ENCODE data around the gene PRR14. TPM values are rescaled to one million over a fixed set of nuclear protein-coding genes. Genes with fewer than 3 reads are reported as not detected.

The PRR14 gene
- total and polyA plus RNA-seq, 4 donors = 16.0 to 63.2 (median 52.5) TPM

- H3K9me3 ChIP-seq (ENCODE audit: control insufficient read depth in 4 of 4, insufficient read depth in 3 of 4, low read length in 3 of 4) = no peaks in the 10 kb centered on the region
- DNase-seq (no peak), ATAC-seq (ENCODE audit: insufficient read depth, low FRiP score) (no peak)
- WGBS, 2 donors = 85 to 87% methylated on average over 8 of the region's 8 CpGs
- no peaks in the 10 kb centered on the region for H3K27me3 ChIP-seq (ENCODE audit: control insufficient read depth in 3 of 3, insufficient read depth in 3 of 3, low read length in 2 of 3)
- H3K9ac ChIP-seq (ENCODE audit: insufficient read depth in 1 of 2, low read length in 2 of 2) = no peak overlapping the region
- peaks cover 8 to 66% (median 44%) of the 10 kb centered on the region in 4 donors for H3K36me3 ChIP-seq (ENCODE audit: control insufficient read depth in 4 of 4, insufficient read depth in 4 of 4, low read length in 4 of 4)
- H3K4me1 ChIP-seq (ENCODE audit: control insufficient read depth in 5 of 5, insufficient read depth in 5 of 5, low read length in 5 of 5) = peaks cover 4 to 20% (median 9%) of the 10 kb centered on the region in 5 donors
- H3K4me3 ChIP-seq = no peak overlapping the region
- TF ChIP-seq, protein P1, sequence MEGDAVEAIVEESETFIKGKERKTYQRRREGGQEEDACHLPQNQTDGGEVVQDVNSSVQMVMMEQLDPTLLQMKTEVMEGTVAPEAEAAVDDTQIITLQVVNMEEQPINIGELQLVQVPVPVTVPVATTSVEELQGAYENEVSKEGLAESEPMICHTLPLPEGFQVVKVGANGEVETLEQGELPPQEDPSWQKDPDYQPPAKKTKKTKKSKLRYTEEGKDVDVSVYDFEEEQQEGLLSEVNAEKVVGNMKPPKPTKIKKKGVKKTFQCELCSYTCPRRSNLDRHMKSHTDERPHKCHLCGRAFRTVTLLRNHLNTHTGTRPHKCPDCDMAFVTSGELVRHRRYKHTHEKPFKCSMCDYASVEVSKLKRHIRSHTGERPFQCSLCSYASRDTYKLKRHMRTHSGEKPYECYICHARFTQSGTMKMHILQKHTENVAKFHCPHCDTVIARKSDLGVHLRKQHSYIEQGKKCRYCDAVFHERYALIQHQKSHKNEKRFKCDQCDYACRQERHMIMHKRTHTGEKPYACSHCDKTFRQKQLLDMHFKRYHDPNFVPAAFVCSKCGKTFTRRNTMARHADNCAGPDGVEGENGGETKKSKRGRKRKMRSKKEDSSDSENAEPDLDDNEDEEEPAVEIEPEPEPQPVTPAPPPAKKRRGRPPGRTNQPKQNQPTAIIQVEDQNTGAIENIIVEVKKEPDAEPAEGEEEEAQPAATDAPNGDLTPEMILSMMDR (IDR thresholded peaks at IDR 0.05; ENCODE audit: control extremely low read depth, extremely low read depth) = no peak
- no peak overlapping the region for H3K27ac ChIP-seq (ENCODE audit: low read depth in 1 of 2, low read length in 1 of 2)
These were observed 12.3 kb downstream of the PRR14 start for GRCh38 chr16:30663038-30663437.

DNA sequence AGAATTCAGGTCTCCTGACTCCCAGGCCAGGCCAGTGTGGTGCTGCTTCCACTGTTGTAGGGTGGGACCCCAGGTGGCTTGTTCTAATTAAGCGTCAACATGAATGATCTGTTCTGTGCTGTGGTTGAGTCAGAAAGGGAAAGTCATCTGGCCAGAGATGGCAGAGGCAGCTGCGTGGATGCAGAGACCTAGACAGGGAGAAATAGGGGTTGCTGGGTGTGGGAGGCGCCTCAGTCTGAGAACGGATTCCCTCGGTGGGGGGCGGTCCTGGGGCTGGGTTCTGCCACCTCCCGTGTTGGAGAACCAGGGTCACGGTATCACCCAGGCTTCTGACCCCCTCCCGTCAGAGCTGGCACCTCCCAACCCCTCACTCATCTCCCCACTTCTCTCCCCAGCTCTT lies 13.1 kb downstream of the PRR14 start:
- peaks cover 13 to 73% (median 44%) of the 10 kb centered on the region in 4 donors for H3K36me3 ChIP-seq (ENCODE audit: control insufficient read depth in 4 of 4, insufficient read depth in 4 of 4, low read length in 4 of 4)
- no peak overlapping the region for H3K27ac ChIP-seq (ENCODE audit: low read depth in 1 of 2, low read length in 1 of 2)
- no peak overlapping the region for H3K9ac ChIP-seq (ENCODE audit: insufficient read depth in 1 of 2, low read length in 2 of 2)
- peaks cover 4 to 20% (median 9%) of the 10 kb centered on the region in 5 donors for H3K4me1 ChIP-seq (ENCODE audit: control insufficient read depth in 5 of 5, insufficient read depth in 5 of 5, low read length in 5 of 5)
- ATAC-seq (ENCODE audit: insufficient read depth, low FRiP score) (no peak), DNase-seq (no peak)
- H3K9me3 ChIP-seq (ENCODE audit: control insufficient read depth in 4 of 4, insufficient read depth in 3 of 4, low read length in 3 of 4) = no peaks in the 10 kb centered on the region
- no peaks in the 10 kb centered on the region for H3K27me3 ChIP-seq (ENCODE audit: control insufficient read depth in 3 of 3, insufficient read depth in 3 of 3, low read length in 2 of 3)
- TF ChIP-seq, protein P1 (IDR thresholded peaks at IDR 0.05; ENCODE audit: control extremely low read depth, extremely low read depth) = no peak
- no peak overlapping the region for H3K4me3 ChIP-seq
- whole genome bisulfite sequencing, 2 donors = 81 to 87% methylated on average over 9 of the region's 9 CpGs

GRCh38 chr16:30664616-30665109 lies 13.9 kb downstream of the PRR14 start:
- no peak for DNase-seq
- H3K9me3 ChIP-seq (ENCODE audit: control insufficient read depth in 4 of 4, insufficient read depth in 3 of 4, low read length in 3 of 4) = no peaks in the 10 kb centered on the region
- H3K4me3 ChIP-seq = no peak overlapping the region
- peaks cover 14 to 82% (median 45%) of the 10 kb centered on the region in 4 donors for H3K36me3 ChIP-seq (ENCODE audit: control insufficient read depth in 4 of 4, insufficient read depth in 4 of 4, low read length in 4 of 4)
- no peak for ATAC-seq (ENCODE audit: insufficient read depth, low FRiP score)
- no peak overlapping the region for H3K27ac ChIP-seq (ENCODE audit: low read depth in 1 of 2, low read length in 1 of 2)
- TF ChIP-seq, protein P1 (IDR thresholded peaks at IDR 0.05; ENCODE audit: control extremely low read depth, extremely low read depth) = no peak
- H3K27me3 ChIP-seq (ENCODE audit: control insufficient read depth in 3 of 3, insufficient read depth in 3 of 3, low read length in 2 of 3) = no peaks in the 10 kb centered on the region
- 95 to 99% methylated on average over 15 of the region's 15 CpGs for WGBS, 2 donors
- H3K9ac ChIP-seq (ENCODE audit: insufficient read depth in 1 of 2, low read length in 2 of 2) = no peak overlapping the region
- peaks cover 4 to 20% (median 9%) of the 10 kb centered on the region in 5 donors for H3K4me1 ChIP-seq (ENCODE audit: control insufficient read depth in 5 of 5, insufficient read depth in 5 of 5, low read length in 5 of 5)

All from lung (tissue), 12 donors.